ENCODE measurements around the gene STN1.

The STN1 gene

DNA sequence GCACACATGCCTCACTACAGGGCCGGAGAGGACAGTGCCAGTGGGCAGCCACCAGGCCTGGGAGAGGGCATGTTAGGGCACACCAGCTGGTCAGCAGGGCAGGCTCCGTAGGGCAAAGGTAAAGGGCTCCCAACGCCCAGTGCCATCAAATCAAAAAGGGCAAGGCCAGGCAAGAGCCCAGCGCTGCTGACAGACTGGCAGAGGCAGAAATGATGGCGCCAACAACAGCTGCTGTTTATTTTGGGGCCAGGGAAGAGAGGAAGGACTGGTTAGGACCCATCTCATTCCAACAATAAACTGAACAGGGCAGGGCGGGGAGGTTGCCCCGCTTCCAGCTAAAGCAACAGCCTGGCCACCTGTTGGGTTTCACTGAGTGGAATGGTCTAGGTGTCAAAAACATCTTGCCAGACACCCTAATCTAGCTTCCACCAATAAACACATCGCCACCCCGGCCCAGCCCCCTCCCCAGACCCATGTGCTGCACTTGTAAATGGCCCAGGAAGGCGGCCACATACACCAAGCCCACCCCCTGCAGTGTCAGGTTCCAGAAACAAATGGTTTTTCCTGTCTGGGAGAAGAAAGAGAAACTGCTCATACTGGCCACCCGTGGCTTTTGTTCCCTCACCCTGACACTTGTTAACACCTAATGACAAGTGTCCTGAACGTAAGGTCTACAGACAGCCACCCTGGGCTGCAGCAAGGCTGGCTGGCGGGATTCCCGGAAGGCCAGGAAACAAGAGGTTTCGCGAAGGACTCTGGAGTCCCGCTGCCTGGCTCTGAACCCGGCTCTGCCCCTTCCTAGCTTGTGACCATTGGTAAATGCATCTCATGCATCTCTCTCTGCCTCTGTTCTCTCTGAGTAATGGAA is 77.9 kb downstream of the STN1 start:
- TF ChIP-seq CTCF (IDR thresholded peaks at IDR 0.05), result no peak

- no peak for TF ChIP-seq CTCF (IDR thresholded peaks at IDR 0.05)
Measured at GRCh38 chr10:103839519-103839871, 78.5 kb downstream of the STN1 start.

DNA sequence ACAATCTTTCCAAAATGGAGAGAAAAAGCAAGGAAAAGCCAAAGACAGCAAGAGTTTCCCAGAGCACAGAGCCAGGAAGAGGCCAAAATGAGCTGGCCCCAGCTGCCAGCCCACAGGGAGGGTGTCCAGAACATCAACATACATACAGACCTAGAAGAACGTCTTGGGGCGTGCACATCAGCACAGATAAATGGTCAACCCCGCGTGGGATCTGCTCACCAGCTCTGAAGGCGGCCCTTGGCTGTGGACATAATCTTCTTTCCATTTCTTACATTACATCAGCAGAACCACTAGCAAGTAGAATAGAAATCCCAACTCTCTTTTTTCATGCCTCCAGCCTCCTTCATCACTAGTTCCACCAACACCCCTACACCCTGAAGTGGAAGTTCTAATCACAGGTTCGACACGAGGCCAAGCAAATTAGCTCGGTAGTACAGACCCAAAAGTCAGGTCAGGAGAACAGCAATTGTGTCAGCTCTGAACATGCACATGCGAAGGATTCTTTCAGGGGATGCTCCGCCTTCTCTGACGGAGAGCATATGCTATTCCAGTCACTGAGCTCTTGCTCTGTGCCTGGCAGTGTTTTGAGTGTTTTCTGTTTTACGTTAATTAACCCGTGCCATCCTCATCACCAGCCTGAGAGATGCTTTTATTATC is 79.0 kb downstream of the STN1 start:
- TF ChIP-seq CTCF (IDR thresholded peaks at IDR 0.05), result no peak

DNA sequence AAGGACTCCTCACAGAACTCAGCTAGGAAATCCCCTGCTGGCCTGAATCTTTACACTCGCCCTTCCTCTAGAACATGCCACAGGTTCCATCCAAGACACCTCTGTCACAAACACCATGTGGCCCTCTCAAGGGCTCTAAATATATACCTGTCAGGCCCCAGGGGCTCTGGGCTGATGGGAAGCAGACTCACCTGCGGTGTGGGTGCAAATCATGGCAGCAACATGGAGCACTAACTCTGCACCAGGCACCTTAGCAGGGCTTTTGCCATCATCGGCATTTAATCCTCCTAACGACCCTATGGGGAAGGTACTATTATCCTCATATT is 80.0 kb downstream of the STN1 start:
- TF ChIP-seq CTCF (IDR thresholded peaks at IDR 0.05), result no peak

DNA sequence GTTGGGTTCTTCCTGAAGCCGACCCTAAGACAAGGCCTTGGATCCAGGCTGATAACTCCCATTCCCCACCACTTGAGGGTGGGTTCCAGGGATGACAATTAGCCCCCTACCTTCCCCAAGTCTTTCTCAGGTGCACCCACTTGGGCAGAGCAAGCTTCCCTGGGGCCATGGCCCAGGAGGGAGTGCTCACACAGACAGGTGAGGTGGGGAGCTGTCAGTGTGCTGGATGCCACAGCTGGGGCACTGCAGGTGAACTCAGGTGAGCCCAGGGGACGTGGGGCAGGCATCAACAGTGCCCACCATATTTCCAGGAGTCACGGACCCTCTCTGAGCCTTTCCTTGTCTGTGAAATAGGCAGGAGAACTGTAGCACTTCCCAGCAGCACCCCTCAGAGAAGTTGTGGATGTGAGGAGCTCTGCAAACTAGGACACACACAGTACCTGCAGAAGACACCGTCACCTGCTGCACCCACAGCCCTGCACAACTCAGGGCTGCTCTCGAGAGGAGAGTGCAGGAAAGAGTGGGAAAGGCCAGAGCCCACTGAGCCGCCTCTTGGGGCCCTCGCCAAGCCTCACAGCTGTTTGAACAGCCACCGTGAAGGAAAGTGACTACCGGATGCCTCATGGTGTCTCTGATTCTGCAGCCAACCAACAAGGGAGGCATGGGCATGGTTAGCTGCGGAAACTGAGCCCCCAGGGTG is 80.5 kb downstream of the STN1 start:
- TF ChIP-seq CTCF (IDR thresholded peaks at IDR 0.05), result no peak

GRCh38 chr10:103836861-103837260 is 81.1 kb downstream of the STN1 start:
- TF ChIP-seq CTCF (IDR thresholded peaks at IDR 0.05), result no peak

- no peak for TF ChIP-seq CTCF (IDR thresholded peaks at IDR 0.05)
Measured at GRCh38 chr10:103836273-103836672, 81.7 kb downstream of the STN1 start.

Data from LNCAP (cell line).